ENCODE results near the gene BTBD7. TPM values are rescaled to one million over a fixed set of nuclear protein-coding genes. Genes with fewer than 3 reads are reported as not detected.

The BTBD7 gene
- total and polyA plus RNA-seq, 9 of the 15 experiments (the other 6 are each of a cell fraction or from before 2014, with no cell fraction given) = 2.5 to 12.9 (median 6.2) TPM

DNA sequence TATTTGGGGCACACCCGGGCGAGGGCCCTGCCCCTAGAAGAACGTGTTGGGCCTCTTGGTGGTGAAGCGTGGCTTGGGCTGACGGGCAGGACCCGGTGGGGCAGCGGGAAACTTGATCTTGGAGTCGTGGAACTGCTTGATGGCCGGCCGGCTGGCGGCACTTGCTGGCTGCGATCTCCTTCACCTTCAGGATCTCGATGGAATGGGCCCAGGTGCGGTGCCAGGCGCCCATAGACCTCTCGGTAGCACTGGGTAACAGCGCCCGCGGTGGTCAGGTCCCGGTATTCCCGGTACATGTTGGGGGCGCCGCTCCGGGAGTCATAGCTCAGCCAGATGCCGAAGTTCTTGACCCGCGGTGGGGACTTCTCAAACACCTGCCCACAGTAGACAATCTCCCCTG, 109.3 kb downstream of the BTBD7 start:
- Histone ChIP-seq H3K9me1 (ENCODE audit: control insufficient read depth, insufficient read depth, low read length) (no peaks in the 10 kb centered on the region), H2AFZ (ENCODE audit: low read depth, low read length) (no peak overlapping the region), H3K4me3 (no peak overlapping the region), H3K79me2 (ENCODE audit: control insufficient read depth, insufficient read depth, low read length) (no peaks in the 10 kb centered on the region), H4K20me1 (replicated peaks; ENCODE audit: control insufficient read depth, insufficient read depth, low read length) (no peaks in the 10 kb centered on the region), H3K9me3 (replicated peaks; ENCODE audit: control insufficient read depth, insufficient read depth, low read depth, low read length) (no peaks in the 10 kb centered on the region), H3K36me3 (ENCODE audit: control insufficient read depth, insufficient read depth, low read length) (peaks cover 51% of the 10 kb centered on the region; the same call in 2 of the 3 replicates), H3K4me1 (replicated peaks in 1 of 2; ENCODE audit: control insufficient read depth in 2 of 2, insufficient read depth in 2 of 2, low read length in 2 of 2) (no peaks in the 10 kb centered on the region), H3K4me2 (ENCODE audit: insufficient read depth, low read length) (no peak overlapping the region), H3K27ac (ENCODE audit: extremely low read depth, low read depth, low read length) (no peak overlapping the region), H3K9ac (ENCODE audit: insufficient read depth in 1 of 2, low read depth in 2 of 2, low read length in 2 of 2) (no peak overlapping the region), H3K27me3 (ENCODE audit: control insufficient read depth in 2 of 2, insufficient read depth in 2 of 2, low read length in 2 of 2) (no peaks in the 10 kb centered on the region)
- ChIA-PET CTCF (ENCODE audit: low intra/inter-chr PET ratio) (no interaction called here), POLR2A (no interaction called here)
- no TSS peak for BruUV-seq (replicated peaks)
- no peak for DNase-seq (ENCODE audit: extremely low read depth in 1 of 4, low spot score in 3 of 4)
- in situ Hi-C loops (cut with MboI) (no loop called here), intact Hi-C loops (cut with micrococcal nuclease) (no loop called here)
- 96% methylated on average over 7 of the region's 27 CpGs for WGBS (ENCODE audit: insufficient coverage, low coverage, missing lambda C conversion rate)
- no peak for FAIRE-seq
- no peak for ATAC-seq
- TF ChIP-seq KLF13 (tag; IDR thresholded peaks at IDR 0.05; ENCODE audit: borderline replicate concordance, low read depth) = no peak
- TF ChIP-seq, protein P1, sequence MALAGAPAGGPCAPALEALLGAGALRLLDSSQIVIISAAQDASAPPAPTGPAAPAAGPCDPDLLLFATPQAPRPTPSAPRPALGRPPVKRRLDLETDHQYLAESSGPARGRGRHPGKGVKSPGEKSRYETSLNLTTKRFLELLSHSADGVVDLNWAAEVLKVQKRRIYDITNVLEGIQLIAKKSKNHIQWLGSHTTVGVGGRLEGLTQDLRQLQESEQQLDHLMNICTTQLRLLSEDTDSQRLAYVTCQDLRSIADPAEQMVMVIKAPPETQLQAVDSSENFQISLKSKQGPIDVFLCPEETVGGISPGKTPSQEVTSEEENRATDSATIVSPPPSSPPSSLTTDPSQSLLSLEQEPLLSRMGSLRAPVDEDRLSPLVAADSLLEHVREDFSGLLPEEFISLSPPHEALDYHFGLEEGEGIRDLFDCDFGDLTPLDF (CRISPR knock-in tag; IDR thresholded peaks at IDR 0.05) = no peak
- TF ChIP-seq MIER1 (IDR thresholded peaks at IDR 0.05; ENCODE audit: low read depth) = no peak
- TF ChIP-seq ELF4 (CRISPR knock-in tag; IDR thresholded peaks at IDR 0.05) = no peak
- TF ChIP-seq CREBBP (IDR thresholded peaks at IDR 0.05; ENCODE audit: low read depth, low read length) = no peak
- no peak for TF ChIP-seq ZNF384 (IDR thresholded peaks at IDR 0.05; ENCODE audit: low read depth, low read length)
- TF ChIP-seq SRF (CRISPR knock-in tag; IDR thresholded peaks at IDR 0.05) = no peak
- TF ChIP-seq TFAM (CRISPR knock-in tag; conservative IDR thresholded peaks at IDR 0.05) = no peak
- TF ChIP-seq NR3C1 (CRISPR knock-in tag; IDR thresholded peaks at IDR 0.05) = no peak
- TF ChIP-seq, protein P2, sequence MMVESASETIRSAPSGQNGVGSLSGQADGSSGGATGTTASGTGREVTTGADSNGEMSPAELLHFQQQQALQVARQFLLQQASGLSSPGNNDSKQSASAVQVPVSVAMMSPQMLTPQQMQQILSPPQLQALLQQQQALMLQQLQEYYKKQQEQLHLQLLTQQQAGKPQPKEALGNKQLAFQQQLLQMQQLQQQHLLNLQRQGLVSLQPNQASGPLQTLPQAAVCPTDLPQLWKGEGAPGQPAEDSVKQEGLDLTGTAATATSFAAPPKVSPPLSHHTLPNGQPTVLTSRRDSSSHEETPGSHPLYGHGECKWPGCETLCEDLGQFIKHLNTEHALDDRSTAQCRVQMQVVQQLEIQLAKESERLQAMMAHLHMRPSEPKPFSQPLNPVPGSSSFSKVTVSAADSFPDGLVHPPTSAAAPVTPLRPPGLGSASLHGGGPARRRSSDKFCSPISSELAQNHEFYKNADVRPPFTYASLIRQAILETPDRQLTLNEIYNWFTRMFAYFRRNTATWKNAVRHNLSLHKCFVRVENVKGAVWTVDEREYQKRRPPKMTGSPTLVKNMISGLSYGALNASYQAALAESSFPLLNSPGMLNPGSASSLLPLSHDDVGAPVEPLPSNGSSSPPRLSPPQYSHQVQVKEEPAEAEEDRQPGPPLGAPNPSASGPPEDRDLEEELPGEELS (CRISPR knock-in tag; IDR thresholded peaks at IDR 0.05; ENCODE audit: borderline replicate concordance) = no peak
- no peak for TF ChIP-seq ZNF766 (CRISPR knock-in tag; conservative IDR thresholded peaks at IDR 0.05)
- TF ChIP-seq, protein P3, sequence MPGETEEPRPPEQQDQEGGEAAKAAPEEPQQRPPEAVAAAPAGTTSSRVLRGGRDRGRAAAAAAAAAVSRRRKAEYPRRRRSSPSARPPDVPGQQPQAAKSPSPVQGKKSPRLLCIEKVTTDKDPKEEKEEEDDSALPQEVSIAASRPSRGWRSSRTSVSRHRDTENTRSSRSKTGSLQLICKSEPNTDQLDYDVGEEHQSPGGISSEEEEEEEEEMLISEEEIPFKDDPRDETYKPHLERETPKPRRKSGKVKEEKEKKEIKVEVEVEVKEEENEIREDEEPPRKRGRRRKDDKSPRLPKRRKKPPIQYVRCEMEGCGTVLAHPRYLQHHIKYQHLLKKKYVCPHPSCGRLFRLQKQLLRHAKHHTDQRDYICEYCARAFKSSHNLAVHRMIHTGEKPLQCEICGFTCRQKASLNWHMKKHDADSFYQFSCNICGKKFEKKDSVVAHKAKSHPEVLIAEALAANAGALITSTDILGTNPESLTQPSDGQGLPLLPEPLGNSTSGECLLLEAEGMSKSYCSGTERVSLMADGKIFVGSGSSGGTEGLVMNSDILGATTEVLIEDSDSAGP (CRISPR knock-in tag; IDR thresholded peaks at IDR 0.05) = no peak
- TF ChIP-seq CBX3 (IDR thresholded peaks at IDR 0.05; ENCODE audit: borderline replicate concordance in 1 of 2, low read length in 2 of 2) = no peak

Measured in K562 (cell line).